ENCODE measurements around the gene FCN2.

The FCN2 gene

DNA sequence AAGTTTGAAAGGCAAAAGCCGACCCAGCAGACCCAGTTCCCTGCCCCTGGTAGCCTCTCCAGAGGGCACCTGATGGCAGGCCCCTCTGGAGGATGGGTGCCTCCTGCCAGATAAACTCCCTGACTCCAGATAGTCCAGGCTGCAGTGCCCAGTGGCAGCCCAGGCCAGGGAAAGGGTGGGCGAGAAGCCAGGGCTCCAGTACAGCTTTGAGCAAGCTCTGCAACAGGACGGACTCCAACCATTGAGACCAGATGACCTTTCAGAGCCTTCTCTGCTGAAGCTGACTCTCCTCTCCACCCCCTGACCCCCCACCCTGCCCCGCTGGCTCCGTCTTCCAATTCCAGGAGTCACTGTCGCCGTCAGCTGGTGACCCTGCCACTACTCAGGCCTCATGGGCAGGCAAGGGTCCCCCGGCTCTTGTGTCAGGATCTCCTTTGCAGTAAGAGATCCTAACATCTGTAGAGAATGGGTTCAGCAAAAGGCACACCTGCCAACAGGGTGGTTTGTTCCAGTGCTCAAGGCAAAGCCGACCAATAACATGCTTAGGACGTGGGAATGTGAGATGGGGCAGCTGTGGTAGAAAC, 52.6 kb downstream of the FCN2 start:
- no peak for DNase-seq (ENCODE audit: low read depth)

DNA sequence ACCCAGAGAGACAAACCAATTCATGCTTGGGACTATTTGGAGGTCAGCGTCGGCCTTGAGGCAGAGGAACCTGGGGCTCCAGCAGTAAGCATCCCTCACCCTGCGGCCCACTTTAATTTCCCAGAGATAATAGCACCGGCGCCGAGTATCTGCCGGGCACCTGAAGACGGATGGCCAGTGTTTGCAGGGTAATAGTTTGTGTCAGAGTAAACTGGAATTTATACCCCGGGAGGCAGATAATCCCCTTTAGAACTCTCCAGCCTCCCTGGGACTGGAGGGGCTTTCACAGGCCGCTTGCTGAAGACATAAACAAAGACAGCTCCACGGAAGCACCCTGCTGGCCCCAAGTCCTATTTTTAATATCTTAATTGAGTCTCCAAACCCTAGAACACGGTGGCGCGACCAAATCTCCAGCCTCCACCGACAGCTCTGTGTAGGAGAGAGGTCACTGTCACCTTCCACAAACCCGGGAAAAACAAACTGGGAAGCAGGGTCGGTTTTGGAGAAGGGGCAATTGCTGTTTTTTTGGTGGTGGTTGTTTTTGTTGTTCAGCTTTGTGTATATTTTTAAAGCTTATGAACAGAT, 54.5 kb downstream of the FCN2 start:
- no peak for DNase-seq (ENCODE audit: low read depth)

DNA sequence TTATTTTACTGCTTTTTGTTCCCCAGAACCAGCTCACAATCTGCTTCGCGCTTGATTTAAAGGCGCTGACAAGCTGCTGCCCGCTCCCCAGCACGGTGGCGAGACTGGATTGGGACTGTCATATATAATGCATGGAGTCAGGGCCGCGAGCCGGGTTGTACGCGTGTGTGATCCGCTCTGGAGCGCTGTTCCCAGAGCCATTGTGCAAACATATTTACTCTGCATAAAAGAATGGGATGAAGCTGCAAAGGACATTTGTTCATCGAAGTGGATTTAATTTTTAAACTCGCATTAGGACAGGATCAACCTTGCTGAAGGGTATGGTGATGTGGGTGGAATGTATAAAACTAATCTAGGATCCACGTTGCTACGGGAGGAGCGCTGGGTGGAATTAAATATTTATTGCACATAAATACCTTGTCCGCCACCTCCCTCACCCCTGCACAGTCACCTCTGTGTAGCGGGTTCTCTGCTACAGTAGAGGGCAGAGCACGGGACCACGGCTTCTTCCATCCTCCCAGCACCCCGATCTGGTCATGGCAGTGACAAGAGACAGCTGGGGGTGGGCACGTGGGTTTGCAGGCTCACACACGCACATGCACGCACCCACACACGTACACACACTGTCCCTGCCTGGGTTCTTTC, 55.2 kb downstream of the FCN2 start:
- no peak for DNase-seq (ENCODE audit: low read depth)

DNA sequence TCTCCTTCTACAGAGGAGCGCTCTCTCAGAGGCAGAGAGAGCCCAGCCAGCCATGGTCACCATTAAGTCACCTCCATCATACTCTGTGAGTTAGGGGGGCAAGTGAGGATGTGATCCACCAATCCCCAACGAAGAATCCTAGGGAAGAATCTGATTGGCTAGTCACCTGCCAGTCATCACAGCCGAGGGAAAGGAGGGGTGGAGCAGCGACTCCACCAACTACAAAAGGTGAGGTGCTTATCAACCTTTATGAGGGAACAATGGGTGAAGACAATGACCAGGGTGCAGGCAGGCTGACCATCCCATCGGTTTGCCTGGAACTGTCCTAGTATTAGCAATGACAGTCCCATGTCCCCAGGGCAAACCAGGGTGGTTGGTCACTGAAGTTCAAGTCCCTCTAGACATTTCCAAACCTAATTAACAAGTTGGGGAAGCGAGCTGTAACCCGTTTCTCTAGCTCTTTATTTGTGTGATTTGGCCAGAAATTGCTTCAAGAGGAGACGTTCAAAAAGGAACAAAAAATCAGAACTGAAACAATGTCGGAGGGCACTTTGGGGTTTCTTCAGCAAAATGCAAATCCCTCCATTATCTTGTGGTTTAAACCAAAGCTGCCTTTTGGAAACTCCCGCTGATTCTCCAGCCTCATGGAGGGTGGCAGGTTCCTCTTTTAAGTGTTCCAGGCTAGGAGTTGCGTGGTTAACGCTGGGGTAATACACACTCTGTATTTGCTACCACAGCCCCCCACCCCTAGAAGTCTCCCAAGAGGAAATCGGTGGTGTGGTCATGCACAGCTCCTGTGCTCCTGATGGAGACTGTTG, 55.9 kb downstream of the FCN2 start:
- no peak for DNase-seq (ENCODE audit: low read depth)

Measured in stimulated activated CD8-positive, alpha-beta memory T cell treated with anti-CD3 and anti-CD28 coated beads, Interleukin-12 subunit alpha, Interleukin-12 subunit beta, amount 100 ng/mL, for 4 hours (primary cell).